ENCODE results near the gene SDSL.

DNA sequence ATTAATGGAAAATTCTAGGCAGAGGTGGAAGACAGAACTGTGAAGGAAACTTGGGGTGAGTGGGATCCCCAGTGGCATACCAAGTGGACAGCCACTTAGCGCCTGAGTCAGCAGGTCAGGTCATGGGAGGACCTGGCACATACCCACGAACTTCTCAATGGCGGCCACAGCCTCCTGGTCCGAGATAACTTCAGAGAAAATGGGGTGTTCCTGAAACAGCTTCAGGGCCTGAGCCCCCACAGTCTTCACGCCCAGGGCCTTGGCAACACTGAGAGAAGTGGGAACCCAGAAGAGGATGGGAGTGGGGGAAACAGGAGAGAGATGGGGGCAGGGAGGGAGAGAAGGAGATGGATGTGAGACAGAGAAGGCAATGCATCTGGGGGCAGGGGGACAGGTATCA, 28.4 kb upstream of the SDSL start:
- TF ChIP-seq, protein P1, sequence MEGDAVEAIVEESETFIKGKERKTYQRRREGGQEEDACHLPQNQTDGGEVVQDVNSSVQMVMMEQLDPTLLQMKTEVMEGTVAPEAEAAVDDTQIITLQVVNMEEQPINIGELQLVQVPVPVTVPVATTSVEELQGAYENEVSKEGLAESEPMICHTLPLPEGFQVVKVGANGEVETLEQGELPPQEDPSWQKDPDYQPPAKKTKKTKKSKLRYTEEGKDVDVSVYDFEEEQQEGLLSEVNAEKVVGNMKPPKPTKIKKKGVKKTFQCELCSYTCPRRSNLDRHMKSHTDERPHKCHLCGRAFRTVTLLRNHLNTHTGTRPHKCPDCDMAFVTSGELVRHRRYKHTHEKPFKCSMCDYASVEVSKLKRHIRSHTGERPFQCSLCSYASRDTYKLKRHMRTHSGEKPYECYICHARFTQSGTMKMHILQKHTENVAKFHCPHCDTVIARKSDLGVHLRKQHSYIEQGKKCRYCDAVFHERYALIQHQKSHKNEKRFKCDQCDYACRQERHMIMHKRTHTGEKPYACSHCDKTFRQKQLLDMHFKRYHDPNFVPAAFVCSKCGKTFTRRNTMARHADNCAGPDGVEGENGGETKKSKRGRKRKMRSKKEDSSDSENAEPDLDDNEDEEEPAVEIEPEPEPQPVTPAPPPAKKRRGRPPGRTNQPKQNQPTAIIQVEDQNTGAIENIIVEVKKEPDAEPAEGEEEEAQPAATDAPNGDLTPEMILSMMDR (conservative IDR thresholded peaks at IDR 0.05; ENCODE audit: low read depth in 2 of 2): no peak
- TF ChIP-seq CREB1 (CRISPR knock-in tag; IDR thresholded peaks at IDR 0.05; ENCODE audit: low read depth) (no peak), EZH2 (IDR thresholded peaks at IDR 0.05; ENCODE audit: low read depth, unreplicated experiment) (no peak), POLR2AphosphoS5 (IDR thresholded peaks at IDR 0.05; ENCODE audit: low read depth) (no peak), EZH2phosphoT487 (IDR thresholded peaks at IDR 0.05; ENCODE audit: unreplicated experiment) (no peak), JUNB (IDR thresholded peaks at IDR 0.05; ENCODE audit: unreplicated experiment) (no peak), ZNF114 (CRISPR knock-in tag; IDR thresholded peaks at IDR 0.05) (no peak), ZNF331 (CRISPR knock-in tag; IDR thresholded peaks at IDR 0.05; ENCODE audit: low read depth) (no peak), STAT1 (IDR thresholded peaks at IDR 0.05; ENCODE audit: unreplicated experiment) (no peak)
- TF ChIP-seq, protein P2, sequence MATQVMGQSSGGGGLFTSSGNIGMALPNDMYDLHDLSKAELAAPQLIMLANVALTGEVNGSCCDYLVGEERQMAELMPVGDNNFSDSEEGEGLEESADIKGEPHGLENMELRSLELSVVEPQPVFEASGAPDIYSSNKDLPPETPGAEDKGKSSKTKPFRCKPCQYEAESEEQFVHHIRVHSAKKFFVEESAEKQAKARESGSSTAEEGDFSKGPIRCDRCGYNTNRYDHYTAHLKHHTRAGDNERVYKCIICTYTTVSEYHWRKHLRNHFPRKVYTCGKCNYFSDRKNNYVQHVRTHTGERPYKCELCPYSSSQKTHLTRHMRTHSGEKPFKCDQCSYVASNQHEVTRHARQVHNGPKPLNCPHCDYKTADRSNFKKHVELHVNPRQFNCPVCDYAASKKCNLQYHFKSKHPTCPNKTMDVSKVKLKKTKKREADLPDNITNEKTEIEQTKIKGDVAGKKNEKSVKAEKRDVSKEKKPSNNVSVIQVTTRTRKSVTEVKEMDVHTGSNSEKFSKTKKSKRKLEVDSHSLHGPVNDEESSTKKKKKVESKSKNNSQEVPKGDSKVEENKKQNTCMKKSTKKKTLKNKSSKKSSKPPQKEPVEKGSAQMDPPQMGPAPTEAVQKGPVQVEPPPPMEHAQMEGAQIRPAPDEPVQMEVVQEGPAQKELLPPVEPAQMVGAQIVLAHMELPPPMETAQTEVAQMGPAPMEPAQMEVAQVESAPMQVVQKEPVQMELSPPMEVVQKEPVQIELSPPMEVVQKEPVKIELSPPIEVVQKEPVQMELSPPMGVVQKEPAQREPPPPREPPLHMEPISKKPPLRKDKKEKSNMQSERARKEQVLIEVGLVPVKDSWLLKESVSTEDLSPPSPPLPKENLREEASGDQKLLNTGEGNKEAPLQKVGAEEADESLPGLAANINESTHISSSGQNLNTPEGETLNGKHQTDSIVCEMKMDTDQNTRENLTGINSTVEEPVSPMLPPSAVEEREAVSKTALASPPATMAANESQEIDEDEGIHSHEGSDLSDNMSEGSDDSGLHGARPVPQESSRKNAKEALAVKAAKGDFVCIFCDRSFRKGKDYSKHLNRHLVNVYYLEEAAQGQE (IDR thresholded peaks at IDR 0.05; ENCODE audit: unreplicated experiment): no peak
- TF ChIP-seq, protein P3, sequence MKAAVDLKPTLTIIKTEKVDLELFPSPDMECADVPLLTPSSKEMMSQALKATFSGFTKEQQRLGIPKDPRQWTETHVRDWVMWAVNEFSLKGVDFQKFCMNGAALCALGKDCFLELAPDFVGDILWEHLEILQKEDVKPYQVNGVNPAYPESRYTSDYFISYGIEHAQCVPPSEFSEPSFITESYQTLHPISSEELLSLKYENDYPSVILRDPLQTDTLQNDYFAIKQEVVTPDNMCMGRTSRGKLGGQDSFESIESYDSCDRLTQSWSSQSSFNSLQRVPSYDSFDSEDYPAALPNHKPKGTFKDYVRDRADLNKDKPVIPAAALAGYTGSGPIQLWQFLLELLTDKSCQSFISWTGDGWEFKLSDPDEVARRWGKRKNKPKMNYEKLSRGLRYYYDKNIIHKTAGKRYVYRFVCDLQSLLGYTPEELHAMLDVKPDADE (IDR thresholded peaks at IDR 0.05): no peak

Measured in GM23338 (cell line).